ENCODE measurements around the gene ADGRL1. TPM values are rescaled to one million over a fixed set of nuclear protein-coding genes. Genes with fewer than 3 reads are reported as not detected.

Gene ADGRL1
- polyA plus RNA-seq, 1 experiment = 2.0 TPM

- no peak for DNase-seq (ENCODE audit: low read depth, low spot score)
- H3K9me3 ChIP-seq (ENCODE audit: control insufficient read depth, insufficient read depth, low read length) = no peaks in the 10 kb centered on the region; the same call in 1 of the 2 replicates
- no peak overlapping the region for H3K4me3 ChIP-seq (ENCODE audit: low read depth, low read length)
- no peak overlapping the region for H3K27ac ChIP-seq (ENCODE audit: low read depth, low read length)
- no peaks in the 10 kb centered on the region for H3K27me3 ChIP-seq (ENCODE audit: control insufficient read depth, insufficient read depth, low read length)
- CTCF ChIA-PET = interaction anchor here (1.8 kb wide), 1 partner anchor 16 kb away, joined by 6 read pairs; the partner anchor contains the start of gene ASF1B
- no peak for TF ChIP-seq CTCF (IDR thresholded peaks at IDR 0.05; ENCODE audit: low read depth, low read length)
- POLR2A ChIA-PET = no interaction called here
Measured at GRCh38 chr19:14120497-14120780, 85.5 kb downstream of the ADGRL1 start.

GRCh38 chr19:14119644-14120496 is 86.1 kb downstream of the ADGRL1 start:
- Histone ChIP-seq H3K9me3 (ENCODE audit: control insufficient read depth, insufficient read depth, low read length) (no peaks in the 10 kb centered on the region; the same call in 1 of the 2 replicates), H3K4me3 (ENCODE audit: low read depth, low read length) (no peak overlapping the region), H3K27ac (ENCODE audit: low read depth, low read length) (no peak overlapping the region), H3K27me3 (ENCODE audit: control insufficient read depth, insufficient read depth, low read length) (no peaks in the 10 kb centered on the region)
- no peak for DNase-seq (ENCODE audit: low read depth, low spot score)
- no peak for TF ChIP-seq CTCF (IDR thresholded peaks at IDR 0.05; ENCODE audit: low read depth, low read length)
- ChIA-PET POLR2A (no interaction called here), CTCF (interaction anchor here (0.6 to 1.8 kb wide), 3 partner anchors 14 to 17 kb away, joined by 3 to 7 read pairs (median 6); partner anchors contain the start of gene ASF1B)

GRCh38 chr19:14119146-14119545 is 86.8 kb downstream of the ADGRL1 start:
- DNase-seq (ENCODE audit: low read depth, low spot score) = no peak
- H3K27me3 ChIP-seq (ENCODE audit: control insufficient read depth, insufficient read depth, low read length) = no peaks in the 10 kb centered on the region
- H3K27ac ChIP-seq (ENCODE audit: low read depth, low read length) = peak overlapping the region; percentile 97
- peak overlapping the region; percentile 55 for H3K4me3 ChIP-seq (ENCODE audit: low read depth, low read length)
- ChIA-PET CTCF (interaction anchor here (0.6 to 1.5 kb wide), 2 partner anchors 15 to 18 kb away, joined by 3 to 7 read pairs; partner anchors contain the start of gene ASF1B), POLR2A (interaction anchor here (1.0 to 1.2 kb wide), 2 partner anchors 17 to 27 kb away, joined by 3 read pairs; partner anchors contain the start of gene ASF1B)
- TF ChIP-seq CTCF (IDR thresholded peaks at IDR 0.05; ENCODE audit: low read depth, low read length) = no peak
- H3K9me3 ChIP-seq (ENCODE audit: control insufficient read depth, insufficient read depth, low read length) = no peaks in the 10 kb centered on the region; the same call in 1 of the 2 replicates

GRCh38 chr19:14118165-14119051 is 87.6 kb downstream of the ADGRL1 start:
- ChIA-PET CTCF (interaction anchor here (1.5 kb wide), 1 partner anchor 18 kb away, joined by 7 read pairs; the partner anchor contains the start of gene ASF1B), POLR2A (interaction anchor here (0.5 to 1.2 kb wide), 6 partner anchors 12 to 286 kb away, joined by 3 to 6 read pairs (median 4); partner anchors contain the start of gene ASF1B)
- Histone ChIP-seq H3K27me3 (ENCODE audit: control insufficient read depth, insufficient read depth, low read length) (no peaks in the 10 kb centered on the region), H3K4me3 (ENCODE audit: low read depth, low read length) (peak overlapping the region; percentile 55), H3K27ac (ENCODE audit: low read depth, low read length) (peak overlapping the region; percentile 97), H3K9me3 (ENCODE audit: control insufficient read depth, insufficient read depth, low read length) (no peaks in the 10 kb centered on the region; the same call in 1 of the 2 replicates)
- no peak for DNase-seq (ENCODE audit: low read depth, low spot score)
- no peak for TF ChIP-seq CTCF (IDR thresholded peaks at IDR 0.05; ENCODE audit: low read depth, low read length)
